ENCODE results near the gene SAMSN1.
"Not testable (repeated sequence)": the region's sequence is repeated elsewhere in the genome, so short reads cannot be mapped to it uniquely, and the experiment has no call there.

The SAMSN1 gene

DNA sequence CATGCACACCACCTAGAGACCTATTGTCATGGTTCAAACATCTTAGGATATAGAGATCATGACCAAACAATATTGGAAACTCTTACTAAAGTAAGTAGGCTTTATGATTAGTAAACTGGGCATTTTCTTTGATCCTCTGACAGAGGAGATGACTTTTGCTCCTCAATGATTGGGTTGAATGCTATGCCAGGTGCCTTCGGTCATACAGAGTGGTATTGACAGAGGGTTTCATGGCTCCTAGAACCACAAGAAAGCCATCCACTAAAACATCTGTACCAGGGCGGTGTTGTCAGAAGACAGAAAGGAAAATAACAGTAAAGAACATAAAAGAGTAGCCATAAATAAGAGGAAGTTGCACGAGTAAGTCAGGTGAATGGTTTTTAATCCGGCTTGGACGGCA is 20.8 kb upstream of the SAMSN1 start:
- no peak for DNase-seq (ENCODE audit: low read depth, low spot score)

DNA sequence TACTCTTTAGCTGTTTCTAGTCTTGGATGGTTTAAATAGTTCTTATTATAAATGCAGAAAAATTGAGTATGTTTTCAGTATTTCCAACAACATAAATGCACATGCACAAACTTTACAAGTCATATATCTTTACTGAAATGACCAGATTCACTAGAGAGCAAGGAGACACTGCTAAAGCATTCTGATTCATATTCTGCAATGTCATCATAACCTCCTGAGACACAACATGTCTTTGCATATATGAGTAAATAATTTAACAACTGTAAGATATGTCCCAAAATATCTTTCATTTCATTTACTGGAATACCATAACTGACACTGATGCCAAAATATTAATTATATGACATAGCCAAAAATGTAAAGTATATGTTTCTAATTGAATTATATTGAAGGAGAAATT is 16.8 kb upstream of the SAMSN1 start:
- no peak for DNase-seq (ENCODE audit: low read depth, low spot score)

DNA sequence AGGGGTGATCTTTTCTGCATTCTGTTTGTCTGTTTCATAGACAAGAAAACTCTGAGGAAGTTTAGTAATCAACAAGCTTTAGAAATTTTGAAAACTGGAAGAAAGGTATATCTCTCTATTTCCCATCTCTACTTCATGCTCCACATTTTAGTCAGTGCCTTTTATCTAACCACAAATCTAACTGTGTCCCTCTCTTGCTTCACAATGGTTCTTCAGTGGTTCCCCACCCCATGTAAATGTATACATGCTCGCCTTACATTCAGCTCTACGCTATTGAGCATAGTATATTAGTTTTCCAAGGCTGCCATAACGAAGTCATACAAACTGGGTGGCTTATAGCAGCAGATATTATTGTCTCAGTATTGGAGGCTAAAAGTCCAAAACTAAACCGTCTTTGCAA is 14.4 kb upstream of the SAMSN1 start:
- DNase-seq (ENCODE audit: low read depth, low spot score), result no peak

DNA sequence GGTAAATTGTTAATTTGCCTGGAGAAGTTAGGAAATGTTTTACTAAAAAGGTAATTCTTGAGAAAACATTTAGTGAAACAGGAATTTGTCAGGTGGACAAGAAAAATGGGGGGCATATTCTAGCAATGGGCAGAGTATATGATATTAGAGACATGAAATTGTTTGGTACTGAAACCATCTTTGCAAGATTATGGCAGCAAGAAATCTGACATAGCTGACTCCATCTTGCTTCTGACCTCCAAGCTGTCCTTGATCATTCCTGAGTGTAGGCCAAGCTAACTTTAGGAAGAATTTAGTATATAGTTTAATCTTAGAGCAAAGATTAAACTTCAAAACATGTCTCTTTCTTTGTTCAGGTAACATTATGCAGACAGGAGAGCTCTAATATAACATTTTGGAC is 14.0 kb upstream of the SAMSN1 start:
- DNase-seq (ENCODE audit: low read depth, low spot score), result no peak

DNA sequence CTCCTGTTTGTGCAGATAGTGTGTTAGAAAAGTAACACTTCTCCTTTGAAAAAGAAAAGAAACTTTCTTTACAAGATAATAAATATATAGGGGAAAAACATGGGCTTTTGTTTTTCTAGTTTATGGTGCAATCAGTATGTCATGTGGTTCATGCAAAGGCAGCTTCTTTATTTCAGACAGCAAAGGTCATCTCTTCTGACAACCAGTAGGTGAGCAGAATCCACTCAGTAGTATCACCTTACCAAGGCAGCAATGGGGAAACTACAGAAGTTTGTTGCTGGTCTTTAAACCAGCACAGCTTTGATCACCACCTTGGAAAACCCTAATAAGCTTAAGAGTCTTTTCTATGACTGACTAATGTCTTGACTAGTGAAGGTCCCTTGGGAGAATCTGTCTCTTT is 13.0 kb upstream of the SAMSN1 start:
- no peak for DNase-seq (ENCODE audit: low read depth, low spot score)

DNA sequence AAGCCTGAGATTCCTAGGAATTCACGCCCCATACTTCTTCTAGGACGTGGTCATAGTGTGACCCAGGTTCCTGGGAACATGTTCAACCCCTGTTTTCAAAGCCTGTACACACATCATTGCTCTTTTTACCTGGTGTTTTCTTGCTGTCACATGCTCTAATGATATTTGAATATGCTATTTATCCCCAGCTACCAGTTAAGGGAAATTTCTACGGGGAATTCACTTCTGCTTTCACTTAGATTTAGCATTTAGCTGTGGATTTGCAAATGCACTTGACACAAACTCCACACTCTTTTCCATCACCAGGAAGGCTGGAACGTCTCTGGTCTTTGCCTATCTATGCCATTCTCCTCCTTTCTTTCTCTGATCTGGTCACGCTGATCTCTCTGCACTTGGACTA is 11.3 kb upstream of the SAMSN1 start:
- DNase-seq (ENCODE audit: low read depth, low spot score), result no peak

DNA sequence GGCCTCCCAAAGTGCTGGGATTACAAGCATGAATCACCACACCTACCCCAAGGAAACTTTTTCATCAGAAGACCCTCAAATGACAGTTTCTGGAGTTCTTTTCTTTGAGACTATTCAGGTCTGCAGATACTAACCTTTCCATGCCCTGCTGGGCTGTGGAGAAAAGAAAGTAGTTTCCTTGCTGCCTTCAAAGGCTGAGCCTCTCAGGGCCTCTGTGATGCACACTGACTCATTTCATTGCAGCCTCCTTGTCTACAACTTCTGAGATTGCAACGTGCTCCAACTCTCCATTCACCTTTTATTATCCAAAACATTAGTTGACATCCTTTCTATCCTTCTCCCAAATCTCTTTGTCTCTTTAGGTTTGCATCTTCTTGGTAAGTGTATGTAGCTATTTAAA is 8.8 kb upstream of the SAMSN1 start:
- DNase-seq (ENCODE audit: low read depth, low spot score), result no peak

DNA sequence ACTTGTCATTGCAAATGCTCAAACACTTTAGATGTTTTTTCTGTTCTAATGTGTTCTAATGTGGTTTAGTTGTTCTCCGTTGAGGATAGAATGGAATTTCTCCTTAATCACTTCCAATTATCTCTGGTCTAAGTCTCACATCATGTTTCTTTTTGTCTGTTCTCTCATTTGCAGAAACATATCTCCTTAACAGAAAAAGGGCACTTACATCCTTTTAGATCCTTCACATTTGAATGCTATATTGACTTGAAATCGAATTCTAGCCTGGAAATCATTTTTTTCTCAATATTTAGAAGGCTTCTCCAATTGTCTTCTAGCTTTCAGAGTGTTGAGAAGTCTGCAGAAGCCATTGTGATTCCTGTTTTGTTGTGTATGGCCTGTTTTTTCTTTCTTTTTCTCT is 7.3 kb upstream of the SAMSN1 start:
- DNase-seq (ENCODE audit: low read depth, low spot score), result no peak

DNA sequence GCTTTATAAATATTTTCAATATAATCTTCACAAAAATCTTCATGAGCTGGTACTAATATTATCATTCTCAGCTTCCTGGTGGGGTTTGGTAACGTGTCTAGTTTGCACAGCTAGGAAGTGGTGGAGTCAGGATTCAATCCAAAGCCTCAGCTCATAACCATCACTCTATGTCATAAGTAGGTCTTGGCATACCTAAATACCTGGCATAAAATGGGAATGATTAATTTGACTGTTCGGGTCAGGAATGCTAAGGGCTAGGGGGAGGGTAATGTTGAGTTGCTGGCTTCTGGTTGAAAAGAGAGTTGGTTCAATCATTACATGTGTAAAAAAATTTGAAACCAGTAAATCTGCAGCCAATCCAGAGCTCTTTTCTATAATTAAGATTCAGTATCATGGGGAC is 5.6 kb upstream of the SAMSN1 start:
- no peak for DNase-seq (ENCODE audit: low read depth, low spot score)

DNA sequence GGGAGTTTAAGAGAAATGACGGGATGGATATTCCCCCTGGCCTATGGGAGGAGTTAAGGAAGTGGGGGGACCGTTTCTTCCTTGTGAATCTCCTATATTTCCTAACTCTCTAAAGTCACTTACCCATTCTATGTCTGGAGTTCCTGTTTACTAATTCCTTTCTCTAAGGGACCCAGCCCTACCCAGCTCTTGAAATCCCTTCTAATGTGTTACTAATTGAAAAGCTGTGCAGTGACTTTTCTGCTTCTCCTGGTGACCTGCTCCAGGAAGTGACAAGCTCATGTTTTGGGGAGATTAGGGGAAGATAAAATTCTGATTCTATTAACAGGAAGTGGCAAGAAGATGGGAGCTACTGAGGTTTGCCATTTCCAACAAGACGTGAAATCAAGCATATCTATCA is 4.0 kb upstream of the SAMSN1 start:
- no peak for DNase-seq (ENCODE audit: low read depth, low spot score)

DNA sequence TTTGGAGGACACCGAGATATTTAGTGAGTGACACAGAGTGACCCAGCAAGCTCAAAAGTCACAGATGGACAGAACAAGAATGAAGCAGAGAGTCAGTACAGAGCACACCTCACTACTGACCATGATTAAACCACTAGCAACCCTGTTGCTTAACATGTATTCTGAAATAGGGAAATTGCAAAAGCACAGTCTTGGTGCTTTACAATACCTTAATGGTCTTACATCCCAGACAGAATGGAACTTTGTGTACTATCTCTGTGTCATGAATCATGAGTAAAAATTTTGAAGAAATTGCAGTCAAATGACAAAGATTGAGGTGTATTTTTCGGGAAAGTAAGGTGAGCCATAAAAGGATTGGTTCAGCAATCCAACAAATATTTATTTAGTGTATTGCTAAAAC is 2.7 kb upstream of the SAMSN1 start:
- no peak for DNase-seq (ENCODE audit: low read depth, low spot score)

DNA sequence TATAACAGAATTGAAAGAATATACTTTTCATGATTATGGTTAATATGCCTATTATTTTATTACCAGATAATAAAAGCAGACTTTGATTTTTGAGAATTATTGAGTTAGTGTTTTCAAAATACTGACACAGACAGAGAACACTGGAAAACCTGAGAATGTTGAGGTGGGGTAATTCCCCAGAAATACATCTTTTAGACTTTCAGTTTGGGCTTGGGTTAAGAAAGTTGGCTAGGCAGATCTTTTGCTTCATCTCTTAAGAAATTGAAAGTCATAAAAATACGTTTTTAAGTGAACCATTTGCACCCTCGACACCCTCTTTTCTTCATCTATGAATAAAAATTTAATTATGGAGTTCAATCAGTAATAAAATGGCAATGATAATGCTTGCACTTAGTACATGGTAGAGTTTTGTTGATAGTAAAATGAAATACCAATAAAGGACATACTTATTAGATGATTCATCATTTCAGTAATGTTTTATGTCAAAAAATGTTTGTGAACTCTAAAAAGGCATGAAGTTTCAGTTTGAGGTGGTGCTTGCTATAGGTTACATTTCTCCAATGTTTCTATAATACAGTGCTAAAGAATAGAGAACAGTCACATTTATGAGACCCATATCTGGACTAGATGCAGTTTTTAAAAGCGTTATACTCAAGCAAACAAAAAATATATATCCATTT is 1.9 kb upstream of the SAMSN1 start:
- no peak for DNase-seq (ENCODE audit: low read depth, low spot score)

DNA sequence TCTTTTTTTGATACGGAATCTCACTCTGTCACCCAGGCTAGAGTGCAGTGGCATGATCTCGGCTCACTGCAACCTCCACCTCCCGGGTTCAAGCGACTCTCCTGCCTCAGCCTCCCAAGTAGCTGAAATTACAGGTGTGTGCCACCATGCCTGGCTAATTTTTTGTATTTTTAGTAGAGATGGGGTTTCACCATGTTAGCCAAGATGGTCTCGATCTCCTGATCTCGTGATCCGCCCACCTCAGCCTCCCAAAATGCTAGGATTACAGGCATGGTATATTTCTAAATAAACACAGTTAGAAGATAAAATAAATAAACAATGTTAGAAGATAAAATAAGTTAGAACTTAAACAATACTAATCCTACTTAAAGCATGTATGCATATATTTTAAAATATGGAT is 604 bp upstream of the SAMSN1 start:
- DNase-seq (ENCODE audit: low read depth, low spot score), result not testable (repeated sequence)

DNA sequence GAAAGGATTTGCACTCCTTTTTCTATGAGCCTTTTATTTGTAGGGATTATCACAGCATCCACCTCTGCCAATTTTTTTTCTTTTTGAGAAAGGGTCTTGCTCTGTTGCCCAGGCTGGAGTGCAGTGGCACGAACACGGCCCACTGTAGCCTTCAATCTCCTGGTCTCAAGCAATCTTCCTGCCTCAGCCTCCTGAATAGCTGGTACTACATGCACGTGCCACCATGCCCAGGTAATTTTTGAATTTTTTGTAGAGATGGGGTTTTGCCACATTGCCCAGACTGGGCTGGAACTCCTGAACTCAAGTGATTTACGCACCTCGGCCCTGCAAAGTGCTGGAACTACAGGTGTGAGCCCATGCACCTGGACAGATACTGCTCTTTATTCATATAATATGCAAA is 2.1 kb downstream of the SAMSN1 start:
- DNase-seq (ENCODE audit: low read depth, low spot score), result no peak

DNA sequence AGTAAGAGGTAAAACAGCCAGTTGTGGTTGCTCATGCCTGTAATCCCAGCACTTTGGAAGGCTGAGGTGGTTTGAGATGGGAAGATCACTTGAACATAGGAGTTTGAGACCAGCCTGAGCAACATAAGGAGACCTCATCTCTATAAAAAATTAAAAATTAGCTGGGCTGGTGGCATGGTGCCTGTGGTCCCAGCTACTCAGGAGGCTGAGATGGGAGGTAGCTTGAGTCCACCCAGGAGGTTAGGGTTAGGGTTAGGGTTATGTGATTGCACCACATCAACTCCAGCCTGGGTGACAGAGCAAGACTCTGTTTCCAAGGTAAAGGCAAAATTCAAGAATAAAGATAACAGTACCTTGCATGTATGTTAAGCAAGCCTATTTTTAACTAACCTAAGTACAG is 3.5 kb downstream of the SAMSN1 start:
- no peak for DNase-seq (ENCODE audit: low read depth, low spot score)

DNA sequence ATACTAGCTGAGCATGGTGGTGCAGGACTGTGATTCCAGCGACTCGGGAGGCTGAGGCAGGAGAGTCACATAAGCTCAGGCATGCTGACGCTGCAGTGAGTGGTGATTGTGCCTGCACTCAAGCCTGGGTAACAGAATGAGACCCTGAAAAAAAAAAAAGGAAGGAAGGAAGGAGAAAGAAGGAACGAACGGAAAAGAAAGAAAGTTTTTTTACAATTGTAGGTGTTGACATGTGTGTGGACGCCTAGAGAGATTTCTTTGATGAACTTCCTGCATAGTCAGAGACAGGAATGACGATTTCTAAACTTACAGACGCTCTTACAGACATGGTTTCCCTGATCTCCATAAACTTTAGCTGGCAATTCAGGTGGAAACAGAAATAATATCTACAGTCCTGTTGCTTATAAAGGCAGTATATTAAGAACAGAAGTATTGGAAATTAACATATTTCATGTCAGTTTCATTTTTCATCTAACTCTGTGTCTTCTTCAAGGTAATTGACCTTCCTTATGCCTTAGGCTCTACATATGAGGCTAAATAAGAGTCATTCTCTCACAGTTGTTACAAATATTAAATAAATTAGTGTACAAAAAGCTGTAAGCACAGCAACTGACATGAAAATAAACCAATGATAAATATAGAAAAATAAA is 4.1 kb downstream of the SAMSN1 start:
- no peak for DNase-seq (ENCODE audit: low read depth, low spot score)

DNA sequence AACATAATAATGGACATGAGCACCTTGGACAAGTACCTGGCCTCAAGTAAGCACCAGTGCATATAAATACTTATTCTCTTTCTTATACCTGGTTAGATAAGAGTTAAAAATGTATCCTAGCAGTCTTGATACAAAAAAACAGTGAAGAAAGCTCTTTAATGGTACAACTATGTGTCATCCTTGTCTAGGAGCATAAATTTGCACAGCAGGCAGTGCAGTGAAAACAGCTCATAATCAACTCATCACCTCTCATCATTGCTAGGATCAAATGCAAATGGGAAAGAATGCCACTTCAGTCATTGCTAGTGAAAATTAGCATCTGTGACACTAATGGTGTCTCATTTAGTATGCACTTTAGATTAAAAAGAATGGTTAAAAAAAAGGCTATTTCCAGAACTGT is 7.6 kb downstream of the SAMSN1 start:
- no peak for DNase-seq (ENCODE audit: low read depth, low spot score)

DNA sequence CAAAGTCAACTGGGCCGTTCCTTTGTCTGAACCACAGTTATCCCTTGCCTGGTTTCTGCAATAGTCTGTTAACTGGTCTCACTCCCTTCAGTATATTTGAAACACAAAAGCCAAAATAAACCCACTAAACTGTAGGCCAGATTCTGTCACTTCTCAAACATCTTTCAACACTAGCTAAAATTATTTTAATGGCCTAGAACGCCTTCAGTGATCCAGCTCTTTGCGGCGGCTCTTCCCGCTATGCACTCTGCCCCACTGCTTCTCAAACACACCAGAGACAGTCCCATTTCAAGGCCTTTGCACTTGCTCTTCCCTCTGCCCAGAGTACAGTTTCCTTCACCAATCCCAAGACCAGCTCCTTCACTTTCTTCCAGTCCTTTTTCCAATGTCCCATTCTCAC is 9.2 kb downstream of the SAMSN1 start:
- no peak for DNase-seq (ENCODE audit: low read depth, low spot score)

DNA sequence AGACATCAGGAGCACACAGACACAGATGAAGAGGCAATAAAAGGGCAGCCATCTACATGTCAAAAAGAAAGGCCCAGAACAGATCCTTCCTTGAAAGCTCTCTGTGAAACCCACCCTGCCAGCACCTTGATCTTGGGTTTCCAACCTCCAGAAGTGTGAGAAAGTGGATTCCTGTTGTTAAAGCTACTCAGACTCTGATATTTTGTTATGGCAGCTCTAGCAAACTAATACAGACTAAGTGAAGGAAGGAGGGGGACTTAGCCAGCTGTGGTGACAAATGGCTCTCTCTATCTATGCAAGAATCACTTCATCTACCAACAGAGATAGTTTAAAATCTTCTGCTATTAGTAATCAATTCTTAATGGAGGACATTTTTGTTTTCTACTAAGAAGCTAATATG is 10.4 kb downstream of the SAMSN1 start:
- DNase-seq (ENCODE audit: low read depth, low spot score), result no peak

DNA sequence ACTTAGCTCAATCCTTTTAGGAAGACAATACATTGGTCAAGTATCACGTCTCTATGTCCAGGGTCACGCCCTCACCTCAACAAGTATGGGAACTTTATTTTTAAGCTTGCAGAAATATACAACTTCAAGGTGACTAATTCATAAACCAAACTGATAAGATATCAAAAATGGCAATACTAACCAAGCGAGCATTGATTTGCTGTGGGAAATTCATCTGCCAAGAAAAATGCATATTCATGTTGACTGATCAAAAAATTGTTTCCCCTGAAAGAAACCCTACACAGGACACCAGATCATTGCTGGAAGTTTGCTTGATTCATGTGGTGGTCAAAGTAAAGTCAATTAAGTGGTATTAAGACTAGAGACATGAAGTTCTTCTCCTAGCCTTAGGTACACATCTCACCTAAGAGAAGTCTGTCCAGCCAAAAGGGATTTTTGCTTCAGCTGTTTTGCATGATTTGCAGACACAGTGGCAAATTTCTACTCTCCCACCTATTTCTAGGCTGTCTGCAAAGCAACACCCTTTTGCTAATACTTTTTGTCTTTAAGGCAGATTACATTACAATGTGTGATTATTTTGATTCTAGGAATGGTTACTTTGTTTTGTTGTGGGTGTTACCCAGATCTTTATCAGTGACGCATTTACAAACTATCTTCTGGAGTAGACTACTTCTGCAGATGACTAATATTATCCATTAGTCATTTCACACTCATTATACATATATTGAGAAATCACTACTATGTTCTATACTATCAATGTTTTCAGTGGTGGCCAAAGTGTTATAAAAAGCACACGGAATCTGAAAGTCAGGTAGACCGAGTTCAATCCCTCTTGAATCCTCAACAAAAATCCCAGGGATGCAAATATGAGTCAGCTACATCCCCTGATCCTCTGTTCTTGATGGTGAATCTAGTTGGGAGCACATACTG is 12.4 kb downstream of the SAMSN1 start:
- DNase-seq (ENCODE audit: low read depth, low spot score), result no peak

DNA sequence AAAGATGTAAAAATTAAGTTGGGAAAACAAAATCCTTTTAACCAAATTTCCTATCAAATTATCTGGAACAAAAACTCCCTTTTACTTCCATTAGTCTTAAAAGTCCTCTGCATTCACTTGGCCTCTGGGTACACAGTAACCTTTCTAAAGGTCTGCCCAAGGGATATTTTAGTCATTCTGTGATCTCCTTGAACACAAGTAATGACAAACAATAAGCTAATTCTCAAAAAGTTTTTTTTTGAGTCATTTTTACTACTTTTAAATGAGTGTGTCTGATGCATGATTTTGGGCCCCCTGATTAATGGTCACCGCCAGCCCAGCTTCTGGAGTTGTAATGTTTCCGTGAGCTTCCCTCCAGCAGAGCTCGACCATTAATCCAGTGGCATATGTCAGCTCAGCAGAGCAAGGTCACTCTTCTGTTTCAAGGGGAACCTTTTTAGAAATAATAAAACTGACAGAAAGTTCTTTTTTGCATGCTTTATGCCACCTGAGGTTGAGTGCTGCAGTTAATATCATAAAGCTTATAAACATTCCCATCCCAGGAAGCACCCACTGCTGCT is 14.3 kb downstream of the SAMSN1 start:
- DNase-seq (ENCODE audit: low read depth, low spot score), result no peak

DNA sequence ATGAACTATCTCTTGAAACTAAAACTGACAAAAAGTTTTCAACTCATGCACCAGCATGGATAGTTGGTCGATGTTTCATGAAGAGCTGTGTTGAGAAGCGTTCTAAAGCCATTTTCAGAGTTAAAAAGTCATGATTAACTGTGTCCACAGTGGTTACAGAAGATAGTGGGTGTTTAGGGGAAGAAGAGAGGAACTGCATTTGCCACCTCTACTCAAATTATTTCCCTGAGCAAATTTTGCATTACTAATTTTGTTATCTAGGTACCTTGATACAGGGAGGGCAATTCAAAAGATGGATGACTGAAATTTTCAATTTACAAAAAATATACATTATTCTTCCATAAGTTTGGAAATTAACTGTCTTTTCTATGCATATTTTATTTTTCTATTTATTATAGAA is 15.5 kb downstream of the SAMSN1 start:
- DNase-seq (ENCODE audit: low read depth, low spot score), result no peak

All from smooth muscle cell of the brain vasculature (primary cell).